ENCODE data around the gene KCNG2. TPM values are rescaled to one million over a fixed set of nuclear protein-coding genes. Genes with fewer than 3 reads are reported as not detected.

KCNG2 gene
- total RNA-seq, 1 experiment from 2014 or later, result not detected

DNA sequence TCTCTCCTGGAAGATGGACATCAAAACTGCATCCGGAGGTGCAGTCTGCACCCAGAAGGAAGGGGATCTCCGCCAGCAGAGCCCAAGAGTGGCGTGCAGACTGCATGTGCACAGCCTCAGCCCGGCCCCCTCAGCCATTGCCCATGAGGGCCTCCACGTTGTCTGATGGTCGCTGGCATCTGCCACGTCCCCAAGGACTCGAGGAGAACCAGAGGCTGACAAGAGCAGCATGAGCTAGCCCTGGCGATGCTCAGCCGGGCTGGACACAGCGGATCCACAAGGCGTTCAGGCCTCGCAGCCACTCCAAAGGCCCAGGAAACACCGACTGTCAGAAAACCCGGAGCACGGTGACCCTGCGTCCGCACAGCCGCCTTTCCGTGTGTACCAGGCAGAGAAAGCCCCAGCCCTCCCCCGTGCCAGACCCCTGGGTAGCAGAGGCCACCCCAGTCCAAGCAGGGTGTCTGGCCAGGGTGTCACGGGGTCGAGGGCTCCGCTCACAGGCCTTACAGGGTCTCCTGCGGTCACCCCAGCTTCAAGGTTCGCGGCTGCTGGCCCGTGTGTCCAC is 105.4 kb downstream of the KCNG2 start:
- ATAC-seq (no peak), DNase-seq (ENCODE audit: low read depth, low spot score) (no peak)
- no peak overlapping the region for H3K4me3 ChIP-seq (replicated peaks in 1 of 2; ENCODE audit: low read depth in 1 of 2, low read length in 2 of 2)
- CTCF ChIA-PET, result no interaction called here
- RAD21 ChIA-PET (ENCODE audit: low non-redundant PET in 1 of 2, low total read pairs in 2 of 2, uncharacterized antibody in 2 of 2, unreplicated experiment in 2 of 2), result no interaction called here
- H4K20me1 ChIP-seq (ENCODE audit: insufficient read depth), result no peaks in the 10 kb centered on the region
- TF ChIP-seq, protein P1, sequence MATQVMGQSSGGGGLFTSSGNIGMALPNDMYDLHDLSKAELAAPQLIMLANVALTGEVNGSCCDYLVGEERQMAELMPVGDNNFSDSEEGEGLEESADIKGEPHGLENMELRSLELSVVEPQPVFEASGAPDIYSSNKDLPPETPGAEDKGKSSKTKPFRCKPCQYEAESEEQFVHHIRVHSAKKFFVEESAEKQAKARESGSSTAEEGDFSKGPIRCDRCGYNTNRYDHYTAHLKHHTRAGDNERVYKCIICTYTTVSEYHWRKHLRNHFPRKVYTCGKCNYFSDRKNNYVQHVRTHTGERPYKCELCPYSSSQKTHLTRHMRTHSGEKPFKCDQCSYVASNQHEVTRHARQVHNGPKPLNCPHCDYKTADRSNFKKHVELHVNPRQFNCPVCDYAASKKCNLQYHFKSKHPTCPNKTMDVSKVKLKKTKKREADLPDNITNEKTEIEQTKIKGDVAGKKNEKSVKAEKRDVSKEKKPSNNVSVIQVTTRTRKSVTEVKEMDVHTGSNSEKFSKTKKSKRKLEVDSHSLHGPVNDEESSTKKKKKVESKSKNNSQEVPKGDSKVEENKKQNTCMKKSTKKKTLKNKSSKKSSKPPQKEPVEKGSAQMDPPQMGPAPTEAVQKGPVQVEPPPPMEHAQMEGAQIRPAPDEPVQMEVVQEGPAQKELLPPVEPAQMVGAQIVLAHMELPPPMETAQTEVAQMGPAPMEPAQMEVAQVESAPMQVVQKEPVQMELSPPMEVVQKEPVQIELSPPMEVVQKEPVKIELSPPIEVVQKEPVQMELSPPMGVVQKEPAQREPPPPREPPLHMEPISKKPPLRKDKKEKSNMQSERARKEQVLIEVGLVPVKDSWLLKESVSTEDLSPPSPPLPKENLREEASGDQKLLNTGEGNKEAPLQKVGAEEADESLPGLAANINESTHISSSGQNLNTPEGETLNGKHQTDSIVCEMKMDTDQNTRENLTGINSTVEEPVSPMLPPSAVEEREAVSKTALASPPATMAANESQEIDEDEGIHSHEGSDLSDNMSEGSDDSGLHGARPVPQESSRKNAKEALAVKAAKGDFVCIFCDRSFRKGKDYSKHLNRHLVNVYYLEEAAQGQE (IDR thresholded peaks at IDR 0.05; ENCODE audit: low read depth), result no peak
- TF ChIP-seq TCF7L2 (IDR thresholded peaks at IDR 0.05; ENCODE audit: borderline replicate concordance, extremely low read depth, insufficient read depth, insufficient read length) (no peak), ZBTB33 (IDR thresholded peaks at IDR 0.05; ENCODE audit: extremely low read depth, insufficient replicate concordance, low read length) (no peak), POLR2A (IDR thresholded peaks at IDR 0.05; ENCODE audit: borderline replicate concordance, extremely low read depth, insufficient read depth, insufficient read length) (no peak), RAD21 (IDR thresholded peaks at IDR 0.05; ENCODE audit: low read depth) (no peak), CEBPB (IDR thresholded peaks at IDR 0.05; ENCODE audit: low read depth) (no peak), EZH2 (IDR thresholded peaks at IDR 0.05) (no peak), EGR1 (IDR thresholded peaks at IDR 0.05; ENCODE audit: low read depth) (no peak), CBX3 (IDR thresholded peaks at IDR 0.05; ENCODE audit: low read depth) (no peak), JUND (IDR thresholded peaks at IDR 0.05) (no peak), SP1 (IDR thresholded peaks at IDR 0.05; ENCODE audit: low read depth) (no peak), ZFX (IDR thresholded peaks at IDR 0.05) (no peak), MAX (IDR thresholded peaks at IDR 0.05) (no peak), ATF3 (IDR thresholded peaks at IDR 0.05) (no peak), SIN3A (IDR thresholded peaks at IDR 0.05; ENCODE audit: low read depth) (no peak), FOSL1 (IDR thresholded peaks at IDR 0.05; ENCODE audit: low read depth) (no peak), POLR2AphosphoS5 (IDR thresholded peaks at IDR 0.05; ENCODE audit: low read depth, low read length) (no peak), YY1 (IDR thresholded peaks at IDR 0.05; ENCODE audit: extremely low read depth, insufficient replicate concordance, low read depth, low read length) (no peak)
- H3K9me3 ChIP-seq (ENCODE audit: control insufficient read depth in 1 of 2, insufficient read depth in 1 of 2, low read depth in 1 of 2, low read length in 2 of 2), result peaks cover 1 to 4% of the 10 kb centered on the region in 2 experiments; a peak in 2 of 4 replicates
- H3K9me2 ChIP-seq (ENCODE audit: insufficient read depth), result no peaks in the 10 kb centered on the region
- H3K27ac ChIP-seq (ENCODE audit: low read depth, low read length), result no peak overlapping the region
- no peaks in the 10 kb centered on the region for H3K27me3 ChIP-seq (ENCODE audit: insufficient read depth, low read length)
- intact Hi-C loops (cut with micrococcal nuclease), result no loop called here
- BruUV-seq (replicated peaks), result no TSS peak
- POLR2A ChIA-PET, result no interaction called here
- H2AFZ ChIP-seq (ENCODE audit: low read depth, low read length, poor library complexity, severe bottlenecking), result no peak overlapping the region
- no peak overlapping the region for H3K4me2 ChIP-seq (ENCODE audit: low read length)
- peaks cover 0 to 10% of the 10 kb centered on the region in 2 experiments; a peak in 1 of 4 replicates for H3K36me3 ChIP-seq (ENCODE audit: control insufficient read depth in 1 of 2, insufficient read depth in 2 of 2, low read length in 2 of 2)
- no peaks in the 10 kb centered on the region for H3K4me1 ChIP-seq (ENCODE audit: control insufficient read depth in 1 of 2, insufficient read depth in 2 of 2, low read length in 2 of 2)
- no peaks in the 10 kb centered on the region for H3K79me2 ChIP-seq (ENCODE audit: insufficient read depth, low read length)
- H3K9ac ChIP-seq (ENCODE audit: low read length), result no peak overlapping the region

Measured in HCT116 (cell line).